HCT116 (cell line): ENCODE data around the gene RPS16.

Experiments
- EZH2 ChIP-seq: fragments of 200-600 bp; sonication (generic); IDR thresholded peaks from 2 replicates; pipeline ENCODE4 v1.6.1; 2017; ENCODE audit warnings: antibody characterized with exemption, mixed run types
- EZH2phosphoT487 ChIP-seq: fragments of 200-600 bp; IDR thresholded peaks from 2 replicates; pipeline ENCODE4 v1.6.1; 2018; ENCODE audit warnings: antibody characterized with exemption, borderline replicate concordance
- POLR2A ChIP-seq: IDR thresholded peaks from 2 replicates; pipeline ENCODE4 v1.7.0; 2011; ENCODE audit warnings: borderline replicate concordance; ENCODE audit not compliant: insufficient read depth, insufficient read length; ENCODE audit errors: extremely low read depth
- POLR2AphosphoS5 ChIP-seq: IDR thresholded peaks from 2 replicates; pipeline ENCODE4 v1.6.1; 2011; ENCODE audit warnings: mild to moderate bottlenecking, low read depth, low read length, moderate library complexity
- SIN3A ChIP-seq: IDR thresholded peaks from 2 replicates; pipeline ENCODE4 v1.6.1; 2012; ENCODE audit warnings: low read depth
- SP1 ChIP-seq: IDR thresholded peaks from 2 replicates; pipeline ENCODE4 v1.6.1; 2012; ENCODE audit warnings: low read depth
- TF ChIP-seq, protein P1 (sequence below), 3 experiments: fragments of 200-600 bp in 1 of 3; sonication (generic) in 1 of 3; IDR thresholded peaks in 2 of 3; conservative IDR thresholded peaks in 1 of 3; 2 replicates each; pipeline ENCODE4 v1.5.1; 2012 to 2017; ENCODE audit warnings: low read depth in 2 of 3, low read length in 2 of 3, antibody characterized with exemption in 1 of 3, borderline replicate concordance in 1 of 3, control low read depth in 1 of 3, mild to moderate bottlenecking in 1 of 3, mixed read lengths in 1 of 3, mixed run types in 1 of 3, moderate library complexity in 1 of 3; ENCODE audit not compliant: insufficient read depth in 1 of 3
- TF ChIP-seq, protein P2 (sequence below): IDR thresholded peaks from 2 replicates; pipeline ENCODE4 v1.6.1; 2012; ENCODE audit warnings: low read depth
- TF ChIP-seq, protein P3 (sequence below): IDR thresholded peaks from 2 replicates; pipeline ENCODE4 v1.6.1; 2012

DNA sequence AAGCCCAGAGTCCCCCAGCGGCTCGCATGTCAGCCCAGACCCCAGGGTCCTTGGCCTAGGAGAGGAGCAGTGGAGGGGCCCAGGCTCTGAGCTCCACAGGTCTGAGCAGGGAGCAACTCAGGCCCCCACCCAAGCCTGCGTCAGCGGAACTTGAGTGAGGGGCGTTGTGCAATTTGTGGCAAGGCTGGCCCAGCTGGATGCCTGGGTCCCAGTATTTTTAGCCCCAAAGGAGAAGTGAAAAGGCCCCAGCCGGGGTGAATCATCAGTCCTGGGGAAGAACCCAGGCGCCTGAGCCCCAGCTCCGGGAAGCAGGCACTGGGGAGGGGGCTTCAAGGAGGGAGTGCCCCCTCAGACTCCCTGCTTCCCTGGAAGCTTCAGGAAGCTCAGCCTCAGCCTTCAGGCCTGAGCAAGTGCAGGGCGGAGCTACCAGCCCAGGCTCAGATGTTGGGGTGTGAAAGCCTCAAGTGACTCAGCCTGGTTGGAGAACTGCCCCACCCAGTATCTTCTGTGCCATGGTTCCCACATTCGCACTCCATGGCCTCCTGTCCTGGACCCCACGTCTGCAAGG, 37.4 kb downstream of the RPS16 start:
- TF ChIP-seq, protein P1, sequence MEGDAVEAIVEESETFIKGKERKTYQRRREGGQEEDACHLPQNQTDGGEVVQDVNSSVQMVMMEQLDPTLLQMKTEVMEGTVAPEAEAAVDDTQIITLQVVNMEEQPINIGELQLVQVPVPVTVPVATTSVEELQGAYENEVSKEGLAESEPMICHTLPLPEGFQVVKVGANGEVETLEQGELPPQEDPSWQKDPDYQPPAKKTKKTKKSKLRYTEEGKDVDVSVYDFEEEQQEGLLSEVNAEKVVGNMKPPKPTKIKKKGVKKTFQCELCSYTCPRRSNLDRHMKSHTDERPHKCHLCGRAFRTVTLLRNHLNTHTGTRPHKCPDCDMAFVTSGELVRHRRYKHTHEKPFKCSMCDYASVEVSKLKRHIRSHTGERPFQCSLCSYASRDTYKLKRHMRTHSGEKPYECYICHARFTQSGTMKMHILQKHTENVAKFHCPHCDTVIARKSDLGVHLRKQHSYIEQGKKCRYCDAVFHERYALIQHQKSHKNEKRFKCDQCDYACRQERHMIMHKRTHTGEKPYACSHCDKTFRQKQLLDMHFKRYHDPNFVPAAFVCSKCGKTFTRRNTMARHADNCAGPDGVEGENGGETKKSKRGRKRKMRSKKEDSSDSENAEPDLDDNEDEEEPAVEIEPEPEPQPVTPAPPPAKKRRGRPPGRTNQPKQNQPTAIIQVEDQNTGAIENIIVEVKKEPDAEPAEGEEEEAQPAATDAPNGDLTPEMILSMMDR (IDR thresholded peaks at IDR 0.05 in 2 of 3, conservative IDR thresholded peaks at IDR 0.05 in 1 of 3; ENCODE audit: borderline replicate concordance in 1 of 3, insufficient read depth in 1 of 3, low read depth in 2 of 3, low read length in 2 of 3), result no peak
- no peak for TF ChIP-seq POLR2A
- no peak for TF ChIP-seq SIN3A
- TF ChIP-seq, protein P2, sequence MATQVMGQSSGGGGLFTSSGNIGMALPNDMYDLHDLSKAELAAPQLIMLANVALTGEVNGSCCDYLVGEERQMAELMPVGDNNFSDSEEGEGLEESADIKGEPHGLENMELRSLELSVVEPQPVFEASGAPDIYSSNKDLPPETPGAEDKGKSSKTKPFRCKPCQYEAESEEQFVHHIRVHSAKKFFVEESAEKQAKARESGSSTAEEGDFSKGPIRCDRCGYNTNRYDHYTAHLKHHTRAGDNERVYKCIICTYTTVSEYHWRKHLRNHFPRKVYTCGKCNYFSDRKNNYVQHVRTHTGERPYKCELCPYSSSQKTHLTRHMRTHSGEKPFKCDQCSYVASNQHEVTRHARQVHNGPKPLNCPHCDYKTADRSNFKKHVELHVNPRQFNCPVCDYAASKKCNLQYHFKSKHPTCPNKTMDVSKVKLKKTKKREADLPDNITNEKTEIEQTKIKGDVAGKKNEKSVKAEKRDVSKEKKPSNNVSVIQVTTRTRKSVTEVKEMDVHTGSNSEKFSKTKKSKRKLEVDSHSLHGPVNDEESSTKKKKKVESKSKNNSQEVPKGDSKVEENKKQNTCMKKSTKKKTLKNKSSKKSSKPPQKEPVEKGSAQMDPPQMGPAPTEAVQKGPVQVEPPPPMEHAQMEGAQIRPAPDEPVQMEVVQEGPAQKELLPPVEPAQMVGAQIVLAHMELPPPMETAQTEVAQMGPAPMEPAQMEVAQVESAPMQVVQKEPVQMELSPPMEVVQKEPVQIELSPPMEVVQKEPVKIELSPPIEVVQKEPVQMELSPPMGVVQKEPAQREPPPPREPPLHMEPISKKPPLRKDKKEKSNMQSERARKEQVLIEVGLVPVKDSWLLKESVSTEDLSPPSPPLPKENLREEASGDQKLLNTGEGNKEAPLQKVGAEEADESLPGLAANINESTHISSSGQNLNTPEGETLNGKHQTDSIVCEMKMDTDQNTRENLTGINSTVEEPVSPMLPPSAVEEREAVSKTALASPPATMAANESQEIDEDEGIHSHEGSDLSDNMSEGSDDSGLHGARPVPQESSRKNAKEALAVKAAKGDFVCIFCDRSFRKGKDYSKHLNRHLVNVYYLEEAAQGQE, result no peak
- TF ChIP-seq EZH2phosphoT487, result no peak
- no peak for TF ChIP-seq EZH2
- TF ChIP-seq SP1, result no peak
- peak; percentile 38 for TF ChIP-seq POLR2AphosphoS5
- TF ChIP-seq, protein P3, sequence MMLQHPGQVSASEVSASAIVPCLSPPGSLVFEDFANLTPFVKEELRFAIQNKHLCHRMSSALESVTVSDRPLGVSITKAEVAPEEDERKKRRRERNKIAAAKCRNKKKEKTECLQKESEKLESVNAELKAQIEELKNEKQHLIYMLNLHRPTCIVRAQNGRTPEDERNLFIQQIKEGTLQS, result no peak
